ENCODE results near the gene TMEM145.
A peak's percentile ranks its signal among the peaks of the same experiment; 100 is the strongest.

TMEM145 gene

GRCh38 chr19:42335374-42335936 lies 22.3 kb downstream of the TMEM145 start:
- no peak overlapping the region for H3K27ac ChIP-seq
- TF ChIP-seq CTCF (conservative IDR thresholded peaks at IDR 0.05) = no peak

- no peak for TF ChIP-seq CTCF (conservative IDR thresholded peaks at IDR 0.05)
- no peak overlapping the region for H3K27ac ChIP-seq
Measured at GRCh38 chr19:42335971-42336370, 22.9 kb downstream of the TMEM145 start.

- H3K27ac ChIP-seq = peak overlapping the region; percentile 22; the same call in 1 of the 2 replicates
Measured at GRCh38 chr19:42339126-42339860, 26.2 kb downstream of the TMEM145 start.

GRCh38 chr19:42339922-42340321 lies 26.8 kb downstream of the TMEM145 start:
- H3K27ac ChIP-seq = peak overlapping the region; percentile 22; the same call in 1 of the 2 replicates

- no peak overlapping the region for H3K27ac ChIP-seq
- TF ChIP-seq CTCF (conservative IDR thresholded peaks at IDR 0.05) = peak; percentile 23; the same call in 1 of the 2 replicates
Measured at GRCh38 chr19:42343344-42344110, 30.4 kb downstream of the TMEM145 start.

- TF ChIP-seq CTCF (conservative IDR thresholded peaks at IDR 0.05) = no peak
Measured at GRCh38 chr19:42344336-42344893, 31.3 kb downstream of the TMEM145 start.

GRCh38 chr19:42345191-42345812 lies 32.2 kb downstream of the TMEM145 start:
- TF ChIP-seq CTCF (conservative IDR thresholded peaks at IDR 0.05) = no peak
- H3K27ac ChIP-seq = no peak overlapping the region

More at GRCh38 chr19:42344336-42344893, 31.3 kb downstream of the TMEM145 start:
- H3K27ac ChIP-seq = no peak overlapping the region

- H3K27ac ChIP-seq = no peak overlapping the region
- TF ChIP-seq CTCF (conservative IDR thresholded peaks at IDR 0.05) = no peak
Measured at GRCh38 chr19:42348211-42348610, 35.1 kb downstream of the TMEM145 start.
